A549 (cell line): ENCODE results near the gene MSS51. TPM values are rescaled to one million over a fixed set of nuclear protein-coding genes. Genes with fewer than 3 reads are reported as not detected.

ENCODE experiments used
- ATAC-seq, 2 experiments: fragments of 200-7000 bp in 1 of 2; fragments of >200 bp in 1 of 2; cut with Nextera tagmentation in 1 of 2; cut with Tn5 transposase in 1 of 2; 3 replicates each; pipeline versions ENCODE4 v1.8.0 to v1.9.1; 2018 to 2020; ENCODE audit warnings: mild to moderate bottlenecking in 1 of 2, moderate library complexity in 1 of 2
- CTCF ChIA-PET: fragments of 300-600 bp; sonication (Branson Sonifier 250); formaldehyde crosslinking; extraction: SDS; loops from one replicate; lab custom pipeline; 2021; ENCODE audit warnings: antibody characterized with exemption, inconsistent platforms; lab: Yijun Ruan, JAX
- POLR2A ChIA-PET: fragments of 350-600 bp; formaldehyde crosslinking; extraction: SDS; loops from one replicate; lab custom pipeline; 2021; ENCODE audit warnings: antibody characterized with exemption, inconsistent platforms; lab: Yijun Ruan, JAX
- DNase-seq, 2 experiments: peaks; one replicate each; pipeline versions ENCODE4 v3.0.0 to v3.0.0-alpha.2; 2011 to 2016; ENCODE audit warnings: low read depth in 1 of 2, low spot score in 1 of 2
- FAIRE-seq: peaks from 2 replicates; lab custom pipeline; 2011; peaks lifted over from hg19 to GRCh38; lab: Jason Lieb, UNC
- H3K27ac ChIP-seq, 2 experiments: fragments of >200 bp; sonication (Bioruptor Twin); formaldehyde crosslinking; 3 replicates each; pipeline ENCODE4 v1.5.1; 2016 to 2017
- H3K4me1 ChIP-seq: fragments of >200 bp; sonication (Bioruptor Twin); formaldehyde crosslinking; 3 replicates; pipeline ENCODE4 v1.6.1; 2016
- H3K4me2 ChIP-seq: fragments of >200 bp; sonication (Bioruptor Twin); formaldehyde crosslinking; 3 replicates; pipeline ENCODE4 v1.6.1; 2016
- H3K4me3 ChIP-seq: fragments of >200 bp; sonication (Bioruptor Twin); formaldehyde crosslinking; 3 replicates; pipeline ENCODE4 v1.5.1; 2016
- H3K9me3 ChIP-seq: fragments of >200 bp; sonication (Bioruptor Twin); formaldehyde crosslinking; 3 replicates; pipeline ENCODE4 v1.6.1; 2016
- CHD4 ChIP-seq: fragments of 200-600 bp; sonication (generic); IDR thresholded peaks from 2 replicates; pipeline ENCODE4 v1.6.1; 2016; ENCODE audit warnings: antibody characterized with exemption, mild to moderate bottlenecking, borderline replicate concordance
- CTCF ChIP-seq: fragments of >200 bp; sonication (Bioruptor Twin); formaldehyde crosslinking; IDR thresholded peaks from 3 replicates; pipeline ENCODE4 v1.5.1; 2016
- EHF ChIP-seq: fragments of 250-450 bp; sonication (Bioruptor Pico); IDR thresholded peaks from 2 replicates; pipeline ENCODE4 v1.5.0; 2020; ENCODE audit warnings: mild to moderate bottlenecking
- EHMT2 ChIP-seq: fragments of 200-600 bp; sonication (generic); IDR thresholded peaks from 2 replicates; pipeline ENCODE4 v1.6.1; 2016; ENCODE audit warnings: antibody characterized with exemption, low read depth, mild to moderate bottlenecking, moderate library complexity
- ELK1 ChIP-seq: fragments of 150-350 bp; IDR thresholded peaks from 2 replicates; pipeline ENCODE4 v1.6.1; 2014; ENCODE audit warnings: low read depth, mild to moderate bottlenecking, low read length
- GATA3 ChIP-seq: IDR thresholded peaks from 2 replicates; pipeline ENCODE4 v1.6.1; 2012; ENCODE audit warnings: borderline replicate concordance
- HDAC2 ChIP-seq: fragments of 200-600 bp; sonication (generic); IDR thresholded peaks from 2 replicates; pipeline ENCODE4 v1.6.1; 2016
- HEYL ChIP-seq: fragments of 250-450 bp; sonication (Bioruptor Pico); IDR thresholded peaks from 2 replicates; pipeline ENCODE4 v1.8.0; 2021; ENCODE audit warnings: mild to moderate bottlenecking, moderate library complexity
- HMGXB4 ChIP-seq: fragments of 250-450 bp; sonication (Bioruptor Pico); IDR thresholded peaks from 2 replicates; pipeline ENCODE4 v1.5.0; 2021; ENCODE audit warnings: mild to moderate bottlenecking, moderate library complexity, borderline replicate concordance
- HOXA7 ChIP-seq: fragments of 250-450 bp; sonication (Bioruptor Pico); IDR thresholded peaks from 2 replicates; pipeline ENCODE4 v1.5.0; 2020; ENCODE audit warnings: mild to moderate bottlenecking, moderate library complexity
- JUN ChIP-seq, 2 experiments: fragments of >200 bp; sonication (Bioruptor Twin); formaldehyde crosslinking; IDR thresholded peaks; 2 replicates in 1 of 2; 3 replicates in 1 of 2; pipeline ENCODE4 v1.6.1; 2016 to 2017
- JUNB ChIP-seq: fragments of >200 bp; sonication (Bioruptor Twin); formaldehyde crosslinking; IDR thresholded peaks from 2 replicates; pipeline ENCODE4 v1.6.1; 2016
- MAZ ChIP-seq: fragments of 150-350 bp; IDR thresholded peaks from 2 replicates; pipeline ENCODE4 v1.6.1; 2014; ENCODE audit warnings: antibody characterized with exemption, low read depth, low read length, borderline replicate concordance
- MYC ChIP-seq: IDR thresholded peaks from 2 replicates; pipeline ENCODE4 v1.6.1; 2012; ENCODE audit warnings: mild to moderate bottlenecking, inconsistent platforms, low read length, improper control_type of control experiment, borderline replicate concordance
- NFE2L2 ChIP-seq: fragments of 150-350 bp; conservative IDR thresholded peaks from 2 replicates; pipeline ENCODE4 v1.6.1; 2014; ENCODE audit warnings: low read length
- RCOR1 ChIP-seq: fragments of 150-350 bp; IDR thresholded peaks from 2 replicates; pipeline ENCODE4 v1.6.1; 2014; ENCODE audit warnings: antibody characterized with exemption, low read length, low read depth
- SREBF2 ChIP-seq: fragments of 450-650 bp; IDR thresholded peaks from 2 replicates; pipeline ENCODE4 v1.6.1; 2014; ENCODE audit warnings: mild to moderate bottlenecking, moderate library complexity
- TFCP2L1 ChIP-seq: fragments of 250-450 bp; sonication (Bioruptor Pico); IDR thresholded peaks from 2 replicates; pipeline ENCODE4 v1.5.0; 2021; ENCODE audit warnings: mild to moderate bottlenecking
- ZC3H11A ChIP-seq: fragments of 450-650 bp; IDR thresholded peaks from 2 replicates; pipeline ENCODE4 v1.6.1; 2014; ENCODE audit warnings: antibody characterized with exemption, mild to moderate bottlenecking
- ZSCAN20 ChIP-seq: fragments of 250-450 bp; sonication (Bioruptor Pico); IDR thresholded peaks from 2 replicates; pipeline ENCODE4 v1.8.0; 2022; ENCODE audit warnings: mild to moderate bottlenecking, moderate library complexity
- WGBS: methylation state at CpG from one replicate; pipeline ENCODE4 v1.1.6; 2017; ENCODE audit errors: missing lambda C conversion rate; 5-methylcytosine and 5-hydroxymethylcytosine counted together
- polyA plus RNA-seq, 4 experiments: library from polyadenylated mRNA; depleted of rRNA in 3 of 4; stranded (reverse); fragments of >200 nt; fragmentation: RNase III in 1 of 4; extraction: RNeasy Plus Mini Kit Qiagen cat#74134 plus additional on column Dnase treatment in 1 of 4; gene quantifications; 2 replicates in 3 of 4; 3 replicates in 1 of 4; pipeline ENCODE4 v1.2.3, GENCODE V29; 2011 to 2017

The MSS51 gene
- polyA plus RNA-seq, 2 of the 4 experiments (the other 2 are of a cell fraction), result 0.49 to 1.1 TPM

GRCh38 chr10:73423309-73423708, 10.1 kb downstream of the MSS51 start:
- ChIA-PET CTCF (no interaction called here), POLR2A (no interaction called here)
- FAIRE-seq, result no peak
- no peak overlapping the region for H3K4me3 ChIP-seq
- ATAC-seq, result no peak
- H3K27ac ChIP-seq, result no peak overlapping the region
- no peak overlapping the region for H3K4me2 ChIP-seq
- H3K9me3 ChIP-seq, result no peaks in the 10 kb centered on the region
- no peak for DNase-seq
- TF ChIP-seq SREBF2 (no peak), TFCP2L1 (CRISPR knock-in tag) (no peak), MAZ (no peak), JUNB (no peak), HDAC2 (no peak), HEYL (CRISPR knock-in tag) (no peak), HMGXB4 (CRISPR knock-in tag) (no peak), JUN (IDR thresholded peaks at IDR 0.05) (no peak), EHMT2 (no peak), NFE2L2 (no peak), GATA3 (no peak), CTCF (no peak), MYC (no peak), ZC3H11A (no peak)
- H3K4me1 ChIP-seq, result peaks cover 16% of the 10 kb centered on the region; the same call in 2 of the 3 replicates

GRCh38 chr10:73416571-73416970, 16.8 kb downstream of the MSS51 start:
- ATAC-seq, result no peak
- POLR2A ChIA-PET, result no interaction called here
- no peak for DNase-seq
- H3K27ac ChIP-seq, result no peak overlapping the region
- TF ChIP-seq MYC (no peak), MAZ (no peak), ZSCAN20 (CRISPR knock-in tag) (no peak), CHD4 (no peak), RCOR1 (no peak), EHF (CRISPR knock-in tag) (no peak), ELK1 (no peak), HOXA7 (no peak), CTCF (no peak)
- TF ChIP-seq, all 56 proteins: peak for 0
- no peak overlapping the region for H3K4me3 ChIP-seq
- H3K4me2 ChIP-seq, result no peak overlapping the region
- FAIRE-seq, result no peak
- H3K4me1 ChIP-seq, result peaks cover 29% of the 10 kb centered on the region; the same call in 2 of the 3 replicates
- CTCF ChIA-PET, result interaction anchor here (0.7 kb wide), 1 partner anchor 8 kb away, joined by 4 read pairs; no protein-coding TSS in a partner anchor
- H3K9me3 ChIP-seq, result no peaks in the 10 kb centered on the region
- 80% methylated on average over 3 of the region's 3 CpGs for WGBS
